ENCODE results near the gene KSR1.
"Not testable (repeated sequence)": the region's sequence is repeated elsewhere in the genome, so short reads cannot be mapped to it uniquely, and the experiment has no call there.

The KSR1 gene

GRCh38 chr17:27669136-27669535, 212.9 kb downstream of the KSR1 start:
- peak; percentile 28 for DNase-seq

- DNase-seq: no peak
Observed at GRCh38 chr17:27669850-27670249, 213.6 kb downstream of the KSR1 start.

GRCh38 chr17:27670791-27671590, 214.7 kb downstream of the KSR1 start:
- DNase-seq: no peak

- no peak for DNase-seq
Observed at GRCh38 chr17:27671591-27671910, 215.3 kb downstream of the KSR1 start.

- not testable (repeated sequence) for DNase-seq
Observed at GRCh38 chr17:27671977-27672480, 215.8 kb downstream of the KSR1 start.

- no peak for DNase-seq
Observed at GRCh38 chr17:27674335-27674734, 218.1 kb downstream of the KSR1 start.
